Parathyroid adenoma (tissue), 2 donors: ENCODE results near the gene HFE.

Experiments
- H2AFZ ChIP-seq: fragments of 300-600 bp; sonication (generic); one replicate; pipeline ENCODE4 v1.7.0; 2017; ENCODE audit warnings: antibody characterized with exemption, mild to moderate bottlenecking
- H3K27ac ChIP-seq: fragments of 300-600 bp; sonication (generic); one replicate; pipeline ENCODE4 v1.7.0; 2017
- H3K27me3 ChIP-seq: fragments of 300-600 bp; sonication (generic); one replicate; pipeline ENCODE4 v1.7.0; 2017; ENCODE audit warnings: low read length; ENCODE audit not compliant: control insufficient read depth, insufficient read depth
- H3K36me3 ChIP-seq: fragments of 300-600 bp; sonication (generic); one replicate; pipeline ENCODE4 v1.7.0; 2017; ENCODE audit warnings: low read length; ENCODE audit not compliant: control insufficient read depth, insufficient read depth
- H3K4me1 ChIP-seq: fragments of 300-600 bp; sonication (generic); one replicate; pipeline ENCODE4 v1.7.0; 2017; ENCODE audit warnings: control low read depth
- H3K4me2 ChIP-seq: fragments of 300-600 bp; sonication (generic); one replicate; pipeline ENCODE4 v1.7.0; 2017; ENCODE audit warnings: low read length
- H3K4me3 ChIP-seq: fragments of 300-600 bp; sonication (generic); one replicate; pipeline ENCODE4 v1.7.0; 2017; ENCODE audit warnings: low read depth, low read length
- H3K79me2 ChIP-seq: fragments of 300-600 bp; sonication (generic); one replicate; pipeline ENCODE4 v1.7.0; 2017; ENCODE audit warnings: control low read depth
- H3K9ac ChIP-seq: fragments of 300-600 bp; sonication (generic); one replicate; pipeline ENCODE4 v1.7.0; 2017; ENCODE audit warnings: mild to moderate bottlenecking
- H3K9me3 ChIP-seq: fragments of 300-600 bp; sonication (generic); one replicate; pipeline ENCODE4 v1.7.0; 2017; ENCODE audit warnings: low read length; ENCODE audit not compliant: control insufficient read depth
- TF ChIP-seq, protein P1 (sequence below): fragments of 300-600 bp; sonication (generic); IDR thresholded peaks from one replicate; pipeline ENCODE4 v1.7.0; 2017; ENCODE audit warnings: antibody characterized with exemption, mild to moderate bottlenecking
- donor health status: primary hyperparathyroidism.

The HFE gene

DNA sequence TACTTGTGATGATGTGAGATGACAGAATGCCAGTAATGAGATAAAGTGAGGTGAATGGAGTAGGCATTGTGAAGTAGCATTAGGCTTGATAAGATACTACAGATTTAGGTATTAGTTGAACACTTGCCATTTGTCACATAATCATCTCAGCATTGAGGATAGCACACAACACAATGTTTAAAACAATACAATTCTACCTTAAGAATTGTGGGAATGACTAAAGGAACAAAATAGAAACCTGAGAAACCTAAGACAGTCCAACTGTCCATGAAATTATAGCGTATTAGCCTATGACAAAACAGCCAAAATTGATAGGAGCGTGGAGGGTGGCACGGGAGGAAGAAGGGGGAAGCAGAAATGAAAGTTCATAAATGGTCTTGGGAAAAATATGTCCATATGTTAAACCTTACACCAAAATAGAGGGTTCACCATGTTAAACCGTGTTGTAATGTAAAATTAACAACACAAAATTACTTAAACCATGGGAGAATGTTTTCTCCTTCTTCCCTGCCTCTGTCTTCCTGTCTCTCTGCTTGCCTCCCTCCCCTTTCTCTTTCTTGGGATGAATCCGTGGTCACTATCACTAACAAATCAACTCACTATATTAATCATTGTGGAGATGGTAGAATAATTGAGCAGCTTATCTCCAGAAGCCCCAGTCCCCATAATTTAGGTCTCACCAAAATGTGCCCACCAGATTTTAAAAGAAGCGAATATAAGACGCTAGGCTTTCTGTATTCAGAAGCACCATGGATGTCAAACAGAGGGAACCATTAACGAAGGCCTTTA is 33.0 kb upstream of the HFE start:
- Histone ChIP-seq H2AFZ (peak overlapping the region; percentile 88), H3K27ac (peak overlapping the region; percentile 90), H3K9me3 (no peaks in the 10 kb centered on the region), H3K79me2 (no peaks in the 10 kb centered on the region), H3K4me2 (peak overlapping the region; percentile 92), H3K9ac (no peak overlapping the region), H3K36me3 (no peaks in the 10 kb centered on the region), H3K27me3 (no peaks in the 10 kb centered on the region), H3K4me3 (peak overlapping the region; percentile 95), H3K4me1 (peaks cover 6% of the 10 kb centered on the region)
- TF ChIP-seq, protein P1, sequence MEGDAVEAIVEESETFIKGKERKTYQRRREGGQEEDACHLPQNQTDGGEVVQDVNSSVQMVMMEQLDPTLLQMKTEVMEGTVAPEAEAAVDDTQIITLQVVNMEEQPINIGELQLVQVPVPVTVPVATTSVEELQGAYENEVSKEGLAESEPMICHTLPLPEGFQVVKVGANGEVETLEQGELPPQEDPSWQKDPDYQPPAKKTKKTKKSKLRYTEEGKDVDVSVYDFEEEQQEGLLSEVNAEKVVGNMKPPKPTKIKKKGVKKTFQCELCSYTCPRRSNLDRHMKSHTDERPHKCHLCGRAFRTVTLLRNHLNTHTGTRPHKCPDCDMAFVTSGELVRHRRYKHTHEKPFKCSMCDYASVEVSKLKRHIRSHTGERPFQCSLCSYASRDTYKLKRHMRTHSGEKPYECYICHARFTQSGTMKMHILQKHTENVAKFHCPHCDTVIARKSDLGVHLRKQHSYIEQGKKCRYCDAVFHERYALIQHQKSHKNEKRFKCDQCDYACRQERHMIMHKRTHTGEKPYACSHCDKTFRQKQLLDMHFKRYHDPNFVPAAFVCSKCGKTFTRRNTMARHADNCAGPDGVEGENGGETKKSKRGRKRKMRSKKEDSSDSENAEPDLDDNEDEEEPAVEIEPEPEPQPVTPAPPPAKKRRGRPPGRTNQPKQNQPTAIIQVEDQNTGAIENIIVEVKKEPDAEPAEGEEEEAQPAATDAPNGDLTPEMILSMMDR: no peak

DNA sequence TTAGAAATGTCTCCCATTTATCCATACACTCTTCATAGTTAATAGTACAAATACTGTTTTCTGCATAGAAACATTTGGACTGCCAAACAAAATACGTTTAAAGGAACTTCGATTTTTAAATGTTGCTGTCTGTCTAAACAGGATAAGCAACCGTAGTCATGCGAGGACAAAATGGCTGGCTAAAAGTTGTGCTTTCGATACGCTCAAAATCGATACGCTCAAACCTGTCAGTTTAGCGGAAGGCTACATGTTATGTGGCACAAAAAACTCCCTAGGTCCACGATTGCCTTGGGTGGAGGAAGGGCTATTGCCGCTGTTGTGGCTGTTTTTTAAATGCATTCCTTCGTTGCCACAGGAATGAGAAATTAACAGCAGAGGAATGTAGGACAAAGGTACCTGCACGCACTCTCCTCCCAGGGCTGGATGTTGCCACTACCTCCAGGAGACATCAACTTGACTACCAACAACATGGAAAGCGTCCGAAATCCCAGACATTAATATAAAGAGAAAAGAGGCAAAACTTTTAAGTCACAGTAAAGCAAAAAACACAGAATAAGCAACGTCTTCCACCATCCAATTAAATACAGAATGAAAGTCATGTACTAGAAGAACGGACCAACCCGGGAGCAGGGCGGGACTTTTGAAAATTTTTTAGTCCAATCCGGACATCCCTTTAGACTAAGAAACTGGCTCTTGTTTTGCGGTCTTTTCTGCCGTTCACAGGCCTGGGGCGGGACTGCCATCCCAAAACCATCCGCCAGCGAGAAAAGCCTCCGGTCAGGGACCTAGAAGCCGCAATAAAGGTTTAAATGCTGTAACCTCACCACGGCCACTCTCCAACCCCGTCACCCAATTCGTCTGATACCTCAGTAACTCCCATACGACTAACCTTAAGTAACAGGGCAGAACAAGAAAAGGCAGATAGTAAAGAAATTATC is 32.2 kb upstream of the HFE start:
- H3K27me3 ChIP-seq: no peaks in the 10 kb centered on the region
- H3K9me3 ChIP-seq: no peaks in the 10 kb centered on the region
- H3K79me2 ChIP-seq: no peaks in the 10 kb centered on the region
- H3K4me3 ChIP-seq: peak overlapping the region; percentile 95
- peaks cover 6% of the 10 kb centered on the region for H3K4me1 ChIP-seq
- peak overlapping the region; percentile 88 for H2AFZ ChIP-seq
- TF ChIP-seq, protein P1: peak; percentile 19
- peak overlapping the region; percentile 90 for H3K27ac ChIP-seq
- H3K36me3 ChIP-seq: no peaks in the 10 kb centered on the region
- peak overlapping the region; percentile 92 for H3K4me2 ChIP-seq
- peak overlapping the region; percentile 85 for H3K9ac ChIP-seq

DNA sequence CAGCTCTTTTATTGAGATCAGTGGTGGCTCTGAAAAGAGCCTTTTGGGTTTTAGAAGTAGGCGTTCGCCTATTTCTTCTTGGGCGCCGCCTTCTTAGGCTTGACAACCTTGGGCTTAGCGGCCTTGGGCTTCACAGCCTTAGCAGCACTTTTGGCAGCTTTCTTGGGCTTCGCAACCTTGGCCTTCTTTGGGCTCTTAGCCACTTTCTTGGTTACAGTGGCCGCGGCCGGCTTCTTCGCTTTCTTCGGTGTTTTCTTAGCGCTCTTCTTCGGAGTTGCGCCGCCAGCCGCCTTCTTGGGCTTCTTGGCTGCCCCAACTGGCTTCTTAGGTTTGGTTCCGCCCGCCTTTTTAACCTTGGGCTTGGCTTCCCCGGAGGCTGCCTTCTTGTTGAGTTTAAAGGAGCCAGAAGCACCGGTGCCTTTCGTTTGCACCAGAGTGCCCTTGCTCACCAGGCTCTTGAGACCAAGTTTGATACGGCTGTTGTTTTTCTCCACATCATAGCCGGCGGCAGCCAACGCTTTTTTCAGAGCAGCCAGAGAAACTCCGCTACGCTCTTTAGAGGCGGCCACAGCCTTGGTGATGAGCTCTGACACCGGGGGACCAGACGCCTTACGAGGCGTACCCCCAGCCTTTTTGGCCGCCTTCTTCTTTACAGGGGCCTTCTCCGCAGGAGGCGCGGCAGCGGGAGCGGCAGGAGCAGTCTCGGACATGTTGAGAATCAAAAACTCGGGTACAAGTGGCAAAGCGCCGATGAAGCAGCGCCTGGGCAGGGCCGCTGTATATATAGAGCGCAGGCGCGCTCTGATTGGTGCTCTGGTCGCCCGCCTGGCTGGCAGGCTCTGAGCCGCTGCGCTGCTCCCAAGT is 31.3 kb upstream of the HFE start:
- H3K4me2 ChIP-seq: peak overlapping the region; percentile 92
- H2AFZ ChIP-seq: peak overlapping the region; percentile 88
- peak overlapping the region; percentile 85 for H3K9ac ChIP-seq
- no peaks in the 10 kb centered on the region for H3K9me3 ChIP-seq
- peak overlapping the region; percentile 90 for H3K27ac ChIP-seq
- H3K79me2 ChIP-seq: no peaks in the 10 kb centered on the region
- no peaks in the 10 kb centered on the region for H3K36me3 ChIP-seq
- peak overlapping the region; percentile 95 for H3K4me3 ChIP-seq
- TF ChIP-seq, protein P1: no peak
- no peaks in the 10 kb centered on the region for H3K27me3 ChIP-seq
- peaks cover 6% of the 10 kb centered on the region for H3K4me1 ChIP-seq

DNA sequence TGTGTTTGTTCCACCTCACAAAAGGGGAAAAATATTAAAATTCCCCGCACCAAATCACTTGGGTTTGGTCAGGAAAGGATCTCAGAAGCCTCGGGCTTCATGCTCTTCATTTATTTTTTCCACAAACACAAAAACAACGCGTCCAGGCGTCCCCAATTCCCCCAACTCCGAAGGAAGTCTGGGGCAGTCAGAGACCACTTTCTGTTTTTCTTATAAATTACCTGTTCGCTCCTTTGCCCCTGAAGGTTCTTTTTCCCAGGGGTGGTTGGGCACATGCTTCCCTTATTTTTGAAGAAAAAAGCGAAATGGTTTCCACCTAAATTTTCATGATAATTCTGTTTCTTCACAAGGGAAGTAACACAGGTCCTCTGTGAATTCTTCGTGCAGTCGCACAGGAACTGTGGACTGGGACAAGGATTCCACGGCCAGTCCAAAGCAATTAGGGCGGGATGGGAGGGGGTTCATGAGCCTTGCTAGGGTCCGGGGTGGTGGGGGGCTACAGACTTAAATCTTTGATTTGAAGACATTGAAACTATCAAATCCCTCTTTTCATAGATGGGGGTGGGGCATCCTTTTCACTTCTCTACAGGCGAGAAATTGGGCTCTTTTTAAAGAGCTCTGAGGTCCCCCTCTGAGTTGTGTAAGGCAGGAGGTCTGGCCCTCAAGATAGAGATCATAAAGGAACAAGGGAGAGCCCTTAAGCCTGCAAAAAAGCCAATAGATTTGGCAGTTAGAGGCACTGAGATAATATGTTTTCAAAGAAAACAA is 30.5 kb upstream of the HFE start:
- Histone ChIP-seq H3K27ac (peak overlapping the region; percentile 90), H3K4me1 (peaks cover 6% of the 10 kb centered on the region), H3K4me2 (peak overlapping the region; percentile 92), H2AFZ (peak overlapping the region; percentile 88), H3K36me3 (no peaks in the 10 kb centered on the region), H3K27me3 (no peaks in the 10 kb centered on the region), H3K9ac (peak overlapping the region; percentile 85), H3K9me3 (no peaks in the 10 kb centered on the region), H3K4me3 (peak overlapping the region; percentile 95), H3K79me2 (no peaks in the 10 kb centered on the region)
- TF ChIP-seq, protein P1: no peak
